B cell (primary cell): ENCODE results near the gene GPLD1. TPM values are rescaled to one million over a fixed set of nuclear protein-coding genes. Genes with fewer than 3 reads are reported as not detected.

Experiments used
- ATAC-seq: fragments of 200-7000 bp; cut with Tn5 transposase; one replicate; pipeline ENCODE4 v1.10.0; 2021; ENCODE audit warnings: low read depth, mild to moderate bottlenecking, moderate number of reproducible peaks, moderate library complexity
- CTCF ChIA-PET: fragments of 350-600 bp; sonication (Branson Sonifier 250); formaldehyde crosslinking; loops from one replicate; lab custom pipeline; 2021; ENCODE audit warnings: antibody characterized with exemption, inconsistent platforms; lab: Charles Lee
- POLR2A ChIA-PET: fragments of 350-600 bp; sonication (Branson Sonifier 250); formaldehyde crosslinking; loops from one replicate; lab custom pipeline; 2021; ENCODE audit warnings: antibody characterized with exemption; lab: Charles Lee
- DNase-seq: peaks from one replicate; pipeline ENCODE4 v3.0.0; 2013
- H2AFZ ChIP-seq: 2 replicates; pipeline ENCODE4 v1.6.1; 2012; ENCODE audit warnings: mild to moderate bottlenecking, low read depth, low read length; ENCODE audit not compliant: insufficient read depth, poor library complexity, severe bottlenecking
- H3K27ac ChIP-seq, 2 donors: 1 replicate in 1 of 2; 2 replicates in 1 of 2; pipeline ENCODE4 v1.5.1; 2012 to 2013; ENCODE audit warnings: low read length in 2 of 2, mild to moderate bottlenecking in 2 of 2, moderate library complexity in 1 of 2
- H3K27me3 ChIP-seq, 4 experiments: fragments of 200-600 bp in 1 of 4; sonication (generic) in 1 of 4; replicated peaks in 1 of 4; 1 replicate in 2 of 4; 2 replicates in 2 of 4; pipeline versions ENCODE4 v1.6.1 to v1.7.0; 2013 to 2016; ENCODE audit warnings: low read length in 3 of 4, mild to moderate bottlenecking in 2 of 4, mixed read lengths in 1 of 4, moderate library complexity in 1 of 4; ENCODE audit not compliant: insufficient read depth in 4 of 4, control insufficient read depth in 3 of 4; ENCODE audit errors: control extremely low read depth in 1 of 4
- H3K36me3 ChIP-seq, 2 experiments: replicated peaks in 1 of 2; 1 replicate in 1 of 2; 2 replicates in 1 of 2; pipeline versions ENCODE4 v1.6.1 to v1.7.1; 2013; ENCODE audit warnings: low read length in 1 of 2; ENCODE audit not compliant: insufficient read depth in 2 of 2, control insufficient read depth in 1 of 2; ENCODE audit errors: control extremely low read depth in 1 of 2, extremely low read depth in 1 of 2
- H3K4me1 ChIP-seq, 2 donors: fragments of 200-600 bp in 1 of 2; sonication (generic) in 1 of 2; 1 replicate in 1 of 2; 2 replicates in 1 of 2; pipeline versions ENCODE4 v1.5.1 to v1.6.1; 2013 to 2017; ENCODE audit warnings: low read length in 2 of 2; ENCODE audit not compliant: control insufficient read depth in 2 of 2, insufficient read depth in 2 of 2
- H3K4me2 ChIP-seq: replicated peaks from 2 replicates; pipeline ENCODE3; 2012; ENCODE audit warnings: mild to moderate bottlenecking, low read depth, low read length; ENCODE audit not compliant: poor library complexity, severe bottlenecking
- H3K4me3 ChIP-seq, 5 experiments: fragments of 200-600 bp in 1 of 5; sonication (generic) in 1 of 5; 1 replicate in 3 of 5; 2 replicates in 2 of 5; pipeline versions ENCODE4 v1.5.1 to v1.7.0; 2011 to 2016; ENCODE audit warnings: low read length in 4 of 5, mild to moderate bottlenecking in 4 of 5, low read depth in 2 of 5, control low read depth in 1 of 5, moderate library complexity in 1 of 5; ENCODE audit not compliant: insufficient read depth in 1 of 5; ENCODE audit errors: control extremely low read depth in 1 of 5, extremely low read depth in 1 of 5
- H3K79me2 ChIP-seq: fragments of 200-600 bp; sonication (generic); one replicate; pipeline ENCODE4 v1.6.0; 2016; ENCODE audit warnings: low read length; ENCODE audit not compliant: control insufficient read depth, insufficient read depth
- H3K9ac ChIP-seq: fragments of 200-600 bp; sonication (generic); 2 replicates; pipeline ENCODE4 v1.6.1; 2017; ENCODE audit warnings: mild to moderate bottlenecking, low read length, moderate library complexity
- H3K9me3 ChIP-seq, 3 donors: one replicate each; pipeline versions ENCODE4 v1.6.1 to v1.7.1; 2013; ENCODE audit warnings: low read length in 2 of 3; ENCODE audit not compliant: control insufficient read depth in 2 of 3, insufficient read depth in 1 of 3; ENCODE audit errors: control extremely low read depth in 1 of 3
- H4K20me1 ChIP-seq: 2 replicates; pipeline ENCODE4 v1.6.0; 2012; ENCODE audit warnings: mild to moderate bottlenecking, low read length; ENCODE audit not compliant: insufficient read depth, control insufficient read depth, poor library complexity, severe bottlenecking
- H3K27ac Mint-ChIP-seq: one replicate; pipeline ENCODE4 v1.8.0; 2021; ENCODE audit warnings: mixed read lengths
- H3K27me3 Mint-ChIP-seq: one replicate; pipeline ENCODE4 v1.8.0; 2021; ENCODE audit warnings: mixed read lengths
- H3K4me1 Mint-ChIP-seq: one replicate; pipeline ENCODE4 v1.8.0; 2021; ENCODE audit warnings: mixed read lengths
- H3K4me3 Mint-ChIP-seq: one replicate; pipeline ENCODE4 v1.8.0; 2021; ENCODE audit warnings: mixed read lengths
- H3K9me3 Mint-ChIP-seq: one replicate; pipeline ENCODE4 v1.8.0; 2022; ENCODE audit warnings: mixed read lengths; ENCODE audit not compliant: insufficient read depth
- EZH2 ChIP-seq: IDR thresholded peaks from 2 replicates; pipeline ENCODE4 v1.6.1; 2012; ENCODE audit warnings: borderline replicate concordance, low read depth, mild to moderate bottlenecking, moderate library complexity, low read length; ENCODE audit not compliant: insufficient read depth, poor library complexity, severe bottlenecking
- WGBS: methylation state at CpG from one replicate; pipeline ENCODE4 v1.1.5; 2013; ENCODE audit warnings: missing lambda C conversion rate; ENCODE audit not compliant: insufficient coverage; 5-methylcytosine and 5-hydroxymethylcytosine counted together
- intact Hi-C: fragments of 100-400 bp; cut with micrococcal nuclease; formaldehyde crosslinking; loops from one replicate; pipeline ENCODE4 v1.10.0; 2022
- polyA plus RNA-seq: library from polyadenylated mRNA; depleted of rRNA; stranded (reverse); fragments of >200 nt; gene quantifications from 2 replicates; pipeline ENCODE4 v1.2.3, GENCODE V29; 2012
- total RNA-seq, 2 donors: library from RNA; stranded (reverse); fragments of 120-200 nt in 1 of 2; gene quantifications; 1 replicate in 1 of 2; 2 replicates in 1 of 2; pipeline versions ENCODE4 v1.2.3 to v1.2.4, GENCODE V29; 2013 to 2022
- TF ChIP-seq, protein P1 (sequence below): fragments of 200-600 bp; IDR thresholded peaks from one replicate; pipeline ENCODE4 v1.8.0; 2022; ENCODE audit warnings: antibody characterized with exemption, mild to moderate bottlenecking

The GPLD1 gene
- total and polyA plus RNA-seq, 2 donors (not counting 1 experiment from before 2014, with no cell fraction given) = 1.9 to 7.0 TPM

DNA sequence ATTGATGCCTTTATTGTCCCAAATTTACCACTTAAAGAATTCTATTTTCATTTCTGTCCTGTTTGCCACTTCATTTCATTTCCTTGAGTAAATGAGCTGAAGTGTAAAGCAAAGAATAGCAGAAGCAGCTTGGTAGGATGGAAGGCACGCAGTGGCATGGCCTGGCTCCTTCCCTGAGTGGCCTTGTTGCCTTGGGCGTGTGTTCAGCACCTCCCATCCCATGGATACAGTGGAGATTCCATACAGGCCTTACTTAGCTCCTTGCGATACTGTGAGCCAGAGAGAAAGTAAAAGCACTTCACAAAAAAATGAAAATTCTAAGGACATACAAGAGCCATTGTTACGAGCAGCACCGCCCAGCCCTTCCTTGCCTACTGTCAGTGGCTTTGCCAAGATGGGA lies 45.0 kb upstream of the GPLD1 start:
- Histone ChIP-seq H3K79me2 (no peaks in the 10 kb centered on the region), H3K36me3 (peaks cover 0 to 46% of the 10 kb centered on the region in 2 experiments), H3K27me3 (no peaks in the 10 kb centered on the region), H3K4me2 (no peak overlapping the region), H3K4me3 (no peak overlapping the region), H3K9me3 (no peaks in the 10 kb centered on the region), H3K4me1 (no peaks in the 10 kb centered on the region), H2AFZ (no peak overlapping the region), H3K27ac (no peak overlapping the region), H4K20me1 (no peaks in the 10 kb centered on the region), H3K9ac (no peak overlapping the region)
- ChIA-PET POLR2A (no interaction called here), CTCF (interaction anchor here (0.6 to 1.3 kb wide), 2 partner anchors 39 to 235 kb away, joined by 4 to 6 read pairs; partner anchors contain the start of gene ALDH5A1)
- H3K27me3 Mint-ChIP-seq = no peaks in the 10 kb centered on the region
- ATAC-seq (no peak), DNase-seq (no peak)
- H3K4me3 Mint-ChIP-seq = no peak overlapping the region
- intact Hi-C loops = no loop called here
- no peaks in the 10 kb centered on the region for H3K4me1 Mint-ChIP-seq
- TF ChIP-seq, protein P1, sequence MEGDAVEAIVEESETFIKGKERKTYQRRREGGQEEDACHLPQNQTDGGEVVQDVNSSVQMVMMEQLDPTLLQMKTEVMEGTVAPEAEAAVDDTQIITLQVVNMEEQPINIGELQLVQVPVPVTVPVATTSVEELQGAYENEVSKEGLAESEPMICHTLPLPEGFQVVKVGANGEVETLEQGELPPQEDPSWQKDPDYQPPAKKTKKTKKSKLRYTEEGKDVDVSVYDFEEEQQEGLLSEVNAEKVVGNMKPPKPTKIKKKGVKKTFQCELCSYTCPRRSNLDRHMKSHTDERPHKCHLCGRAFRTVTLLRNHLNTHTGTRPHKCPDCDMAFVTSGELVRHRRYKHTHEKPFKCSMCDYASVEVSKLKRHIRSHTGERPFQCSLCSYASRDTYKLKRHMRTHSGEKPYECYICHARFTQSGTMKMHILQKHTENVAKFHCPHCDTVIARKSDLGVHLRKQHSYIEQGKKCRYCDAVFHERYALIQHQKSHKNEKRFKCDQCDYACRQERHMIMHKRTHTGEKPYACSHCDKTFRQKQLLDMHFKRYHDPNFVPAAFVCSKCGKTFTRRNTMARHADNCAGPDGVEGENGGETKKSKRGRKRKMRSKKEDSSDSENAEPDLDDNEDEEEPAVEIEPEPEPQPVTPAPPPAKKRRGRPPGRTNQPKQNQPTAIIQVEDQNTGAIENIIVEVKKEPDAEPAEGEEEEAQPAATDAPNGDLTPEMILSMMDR = no peak
- TF ChIP-seq EZH2 = no peak
- H3K27ac Mint-ChIP-seq = no peak overlapping the region
- WGBS = 100% methylated on average over 4 of the region's 5 CpGs
- no peaks in the 10 kb centered on the region for H3K9me3 Mint-ChIP-seq

DNA sequence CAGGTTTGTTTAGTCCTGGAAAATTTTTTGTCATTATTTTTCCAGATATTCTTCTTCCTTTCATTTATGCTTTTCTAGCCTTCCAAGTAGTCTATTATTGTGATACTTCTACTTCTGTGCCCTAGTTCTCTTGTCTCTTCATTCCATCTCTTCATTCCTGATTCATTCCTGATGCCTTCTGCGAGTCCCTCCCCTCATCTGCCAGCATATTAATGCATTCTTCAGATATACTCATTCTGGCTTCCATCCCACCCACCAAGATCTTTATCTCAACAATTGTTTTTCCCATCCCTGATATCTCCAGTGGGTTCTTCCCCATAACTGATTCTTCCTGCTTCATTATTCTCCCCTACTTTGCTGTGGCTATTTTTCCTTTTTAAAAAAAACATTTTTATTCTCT lies 40.6 kb upstream of the GPLD1 start:
- H3K4me3 Mint-ChIP-seq = no peak overlapping the region
- no peak for DNase-seq
- TF ChIP-seq EZH2 = no peak
- TF ChIP-seq, protein P1 = no peak
- no peak overlapping the region for H3K27ac ChIP-seq
- peaks cover 11% of the 10 kb centered on the region for H3K4me1 Mint-ChIP-seq
- no peaks in the 10 kb centered on the region for H3K79me2 ChIP-seq
- no peak overlapping the region for H3K4me2 ChIP-seq
- peaks cover 0 to 29% of the 10 kb centered on the region in 2 experiments for H3K36me3 ChIP-seq
- H3K27ac Mint-ChIP-seq = no peak overlapping the region
- H3K9ac ChIP-seq = no peak overlapping the region
- no peaks in the 10 kb centered on the region for H3K9me3 Mint-ChIP-seq
- H3K27me3 ChIP-seq = no peaks in the 10 kb centered on the region
- CTCF ChIA-PET = interaction anchor here (1.0 kb wide), 1 partner anchor 12 kb away, joined by 3 read pairs; no protein-coding TSS in a partner anchor
- H3K4me3 ChIP-seq = no peak overlapping the region
- H3K4me1 ChIP-seq = peaks cover 7 to 12% of the 10 kb centered on the region in 2 donors
- no peaks in the 10 kb centered on the region for H3K27me3 Mint-ChIP-seq
- POLR2A ChIA-PET = no interaction called here
- H4K20me1 ChIP-seq = no peaks in the 10 kb centered on the region
- H3K9me3 ChIP-seq = no peaks in the 10 kb centered on the region
- no peak overlapping the region for H2AFZ ChIP-seq
- intact Hi-C loops = no loop called here
- ATAC-seq = no peak
- 88% methylated on average over 1 of the region's 1 CpG for WGBS
